ENCODE measurements around the gene KANSL1. TPM values are rescaled to one million over a fixed set of nuclear protein-coding genes. Genes with fewer than 3 reads are reported as not detected.

The KANSL1 gene
- total and polyA plus RNA-seq, 9 of the 15 experiments (the other 6 are each of a cell fraction or from before 2014, with no cell fraction given), result 3.6 to 55.4 (median 31.8) TPM

GRCh38 chr17:46044286-46044928 lies 148.8 kb downstream of the KANSL1 start (continued):
- TF ChIP-seq REST (IDR thresholded peaks at IDR 0.05; ENCODE audit: borderline replicate concordance), result peak; percentile 82
- no peak for TF ChIP-seq REST (CRISPR knock-in tag; IDR thresholded peaks at IDR 0.05; ENCODE audit: low read depth)
- TF ChIP-seq BHLHE40 (IDR thresholded peaks at IDR 0.05; ENCODE audit: low read length), result peak; percentile 10; the same call in 1 of the 2 replicates
- no peak for TF ChIP-seq RBM17 (IDR thresholded peaks at IDR 0.05; ENCODE audit: borderline replicate concordance, low read depth, low read length)
- 0 out of 2 replicates have a peak, but pooled peaks have one; percentile 60 for TF ChIP-seq ARID2 (IDR thresholded peaks at IDR 0.05)
- 0 out of 2 replicates have a peak, but pooled peaks have one; percentile 33 for TF ChIP-seq MTA3 (IDR thresholded peaks at IDR 0.05; ENCODE audit: borderline replicate concordance)
- TF ChIP-seq MYC (IDR thresholded peaks at IDR 0.05; ENCODE audit: low read depth, low read length), result peak; percentile 41
- no peak for TF ChIP-seq MYC (CRISPR knock-in tag; IDR thresholded peaks at IDR 0.05; ENCODE audit: borderline replicate concordance, low read depth)
- 0 out of 2 replicates have a peak, but pooled peaks have one; percentile 8 for TF ChIP-seq MEF2A (IDR thresholded peaks at IDR 0.05; ENCODE audit: control insufficient read depth, low read depth, low read length)
- TF ChIP-seq ARID1B (IDR thresholded peaks at IDR 0.05), result 0 out of 2 replicates have a peak, but pooled peaks have one; percentile 14
- TF ChIP-seq CREM (IDR thresholded peaks at IDR 0.05; ENCODE audit: low read depth), result peak; percentile 21; the same call in 1 of the 2 replicates
- TF ChIP-seq NFIC (IDR thresholded peaks at IDR 0.05), result peak; percentile 52; the same call in 1 of the 2 replicates
- TF ChIP-seq SMC3 (conservative IDR thresholded peaks at IDR 0.05; ENCODE audit: insufficient read depth, low read depth, low read length), result peak; percentile 75
- no peak for TF ChIP-seq PML (IDR thresholded peaks at IDR 0.05; ENCODE audit: low read length)
- TF ChIP-seq ATF7 (IDR thresholded peaks at IDR 0.05), result 0 out of 2 replicates have a peak, but pooled peaks have one; percentile 23
- TF ChIP-seq XRCC4 (IDR thresholded peaks at IDR 0.05; ENCODE audit: extremely low read depth, insufficient read depth, insufficient read length), result no peak
- TF ChIP-seq FOSL1 (tag; conservative IDR thresholded peaks at IDR 0.05), result no peak
- peak; percentile 31; the same call in 1 of the 2 replicates for TF ChIP-seq JUND (IDR thresholded peaks at IDR 0.05; ENCODE audit: borderline replicate concordance, low read depth, low read length)
- TF ChIP-seq JUND (tag; IDR thresholded peaks at IDR 0.05; ENCODE audit: borderline replicate concordance, low read depth, low read length), result 0 out of 3 replicates have a peak, but pooled peaks have one; percentile 23
- TF ChIP-seq E2F1 (CRISPR knock-in tag; IDR thresholded peaks at IDR 0.05), result no peak

All from K562 (cell line).